Muscle of arm (tissue), 14 donors: ENCODE measurements around the gene CASP3. TPM values are rescaled to one million over a fixed set of nuclear protein-coding genes. Genes with fewer than 3 reads are reported as not detected.

Experiments
- DNase-seq: peaks from one replicate; pipeline ENCODE4 v3.0.0-alpha.2; 2013
- long read RNA-seq, 11 donors: transcript quantifications; one replicate each; lab custom pipeline, GENCODE V29; 2026
- polyA plus RNA-seq, 12 donors: library from polyadenylated mRNA; unstranded; fragments of 120-200 nt; gene quantifications; one replicate each; pipeline ENCODE4 v1.2.1, GENCODE V29; 2013; ENCODE audit not compliant: insufficient read length in 12 of 12

Gene CASP3
- 10 to 100 TPM in 11 of 12 donors, not detected in 1; 28.5 to 59.4 (median 51.7) TPM for polyA plus RNA-seq
- long read RNA-seq, donor 1, transcript CASP3-206 (7 exons, 2,540 nt): major isoform, 13 of 33 reads
- long read RNA-seq, donor 1, transcript CASP3-201 (8 exons, 2,673 nt): minor isoform, 5 of 33 reads
- long read RNA-seq, donor 1, partial matches to known transcripts: 15 of 33 reads
- long read RNA-seq, donor 1, other reads (novel, unspliced or antisense): 0 of 33 reads
- long read RNA-seq, donor 2, transcript CASP3-206 (7 exons, 2,540 nt): major isoform, 41 of 44 reads
- long read RNA-seq, donor 2, partial matches to known transcripts: 0 of 44 reads
- long read RNA-seq, donor 2, other reads (novel, unspliced or antisense): 0 of 44 reads
- long read RNA-seq, donor 3, transcript CASP3-206 (7 exons, 2,540 nt): major isoform, 13 of 14 reads
- long read RNA-seq, donor 3, partial matches to known transcripts: 0 of 14 reads
- long read RNA-seq, donor 3, other reads (novel, unspliced or antisense): 0 of 14 reads
- long read RNA-seq, donor 4, transcript CASP3-206 (7 exons, 2,540 nt): major isoform, 5 of 5 reads
- long read RNA-seq, donor 4, partial matches to known transcripts: 0 of 5 reads
- long read RNA-seq, donor 4, other reads (novel, unspliced or antisense): 0 of 5 reads
- long read RNA-seq, donor 5, transcript CASP3-206 (7 exons, 2,540 nt): major isoform, 26 of 32 reads
- long read RNA-seq, donor 5, transcript CASP3-201 (8 exons, 2,673 nt): minor isoform, 6 of 32 reads
- long read RNA-seq, donor 5, partial matches to known transcripts: 0 of 32 reads
- long read RNA-seq, donor 5, other reads (novel, unspliced or antisense): 0 of 32 reads
- long read RNA-seq, donor 6, transcript CASP3-206 (7 exons, 2,540 nt): major isoform, 9 of 10 reads
- long read RNA-seq, donor 6, partial matches to known transcripts: 0 of 10 reads
- long read RNA-seq, donor 6, other reads (novel, unspliced or antisense): 0 of 10 reads
- long read RNA-seq, donor 7, transcript CASP3-206 (7 exons, 2,540 nt): major isoform, 13 of 14 reads
- long read RNA-seq, donor 7, partial matches to known transcripts: 0 of 14 reads
- long read RNA-seq, donor 7, other reads (novel, unspliced or antisense): 0 of 14 reads
- long read RNA-seq, donor 8, transcript CASP3-206 (7 exons, 2,540 nt): major isoform, 21 of 26 reads
- long read RNA-seq, donor 8, partial matches to known transcripts: 0 of 26 reads
- long read RNA-seq, donor 8, other reads (novel, unspliced or antisense): 0 of 26 reads
- long read RNA-seq, donor 9, transcript CASP3-206 (7 exons, 2,540 nt): major isoform, 6 of 6 reads
- long read RNA-seq, donor 9, partial matches to known transcripts: 0 of 6 reads
- long read RNA-seq, donor 9, other reads (novel, unspliced or antisense): 0 of 6 reads
- long read RNA-seq, donor 10, transcript CASP3-206 (7 exons, 2,540 nt): major isoform, 10 of 12 reads
- long read RNA-seq, donor 10, partial matches to known transcripts: 0 of 12 reads
- long read RNA-seq, donor 10, other reads (novel, unspliced or antisense): 0 of 12 reads
- long read RNA-seq, donor 11, transcript CASP3-206 (7 exons, 2,540 nt): major isoform, 12 of 13 reads
- long read RNA-seq, donor 11, partial matches to known transcripts: 0 of 13 reads
- long read RNA-seq, donor 11, other reads (novel, unspliced or antisense): 0 of 13 reads

DNA sequence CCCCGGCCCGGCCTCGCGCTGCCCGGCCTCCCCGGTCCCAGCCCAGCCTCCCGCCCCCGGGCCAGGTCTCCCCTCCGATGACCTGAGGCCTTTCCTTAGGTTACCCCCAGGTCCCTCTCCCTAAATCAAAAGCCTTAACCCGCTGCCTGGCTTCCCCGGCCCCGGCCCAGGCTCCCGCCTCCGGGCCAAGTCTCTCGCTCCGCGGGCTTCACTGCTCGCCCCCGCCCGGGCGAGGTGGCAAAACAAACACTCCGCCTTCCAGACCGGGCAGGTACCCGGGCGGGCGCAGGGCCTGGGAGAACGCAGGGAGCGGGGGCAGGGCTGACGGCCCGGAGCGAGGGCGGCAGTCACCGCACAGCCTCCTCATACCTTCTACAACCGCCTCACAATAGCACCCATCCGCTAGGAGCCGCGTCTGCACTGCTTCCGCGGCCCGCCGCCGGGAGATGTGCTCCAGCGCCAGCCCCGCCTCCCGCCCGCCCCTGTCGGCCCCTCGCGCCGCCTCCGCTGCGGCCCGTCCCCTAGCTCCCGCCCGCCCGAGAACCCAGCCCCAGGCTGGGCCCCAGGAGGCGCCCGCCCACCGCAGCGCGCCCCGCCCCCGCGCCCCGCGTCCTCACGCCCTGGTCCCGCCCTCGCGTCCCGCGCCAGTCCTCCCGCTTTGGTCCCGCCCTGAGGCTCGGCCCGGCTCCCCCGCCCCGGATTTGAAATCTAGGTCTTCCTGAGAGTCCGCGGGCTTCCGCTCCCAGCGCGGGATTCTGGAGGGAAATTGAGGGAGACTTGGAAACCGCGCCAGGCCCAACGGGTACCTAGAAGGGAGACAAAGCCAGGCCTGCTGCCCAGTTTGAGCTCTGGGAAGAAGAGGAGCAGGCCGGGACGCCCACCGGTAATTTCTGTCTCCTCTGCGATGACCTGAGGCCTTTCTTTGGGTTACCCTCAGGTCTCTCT is at the start of gene CASP3, which contains the start of gene PRIMPOL:
TSS of gene CASP3 (minus strand) at position 422 of the 945 bp plus-strand sequence. CDS start 10,994 bp downstream, outside the sequence.
TSS of gene PRIMPOL (plus strand) at position 713 of the 945 bp plus-strand sequence. CDS start 7,403 bp downstream, outside the sequence.
- DNase-seq: peak; percentile 93

GRCh38 chr4:184697956-184698355 is 48.7 kb upstream of the CASP3 start:
- no peak for DNase-seq

- no peak for DNase-seq
Measured at GRCh38 chr4:184695178-184695896, 46.1 kb upstream of the CASP3 start.

DNA sequence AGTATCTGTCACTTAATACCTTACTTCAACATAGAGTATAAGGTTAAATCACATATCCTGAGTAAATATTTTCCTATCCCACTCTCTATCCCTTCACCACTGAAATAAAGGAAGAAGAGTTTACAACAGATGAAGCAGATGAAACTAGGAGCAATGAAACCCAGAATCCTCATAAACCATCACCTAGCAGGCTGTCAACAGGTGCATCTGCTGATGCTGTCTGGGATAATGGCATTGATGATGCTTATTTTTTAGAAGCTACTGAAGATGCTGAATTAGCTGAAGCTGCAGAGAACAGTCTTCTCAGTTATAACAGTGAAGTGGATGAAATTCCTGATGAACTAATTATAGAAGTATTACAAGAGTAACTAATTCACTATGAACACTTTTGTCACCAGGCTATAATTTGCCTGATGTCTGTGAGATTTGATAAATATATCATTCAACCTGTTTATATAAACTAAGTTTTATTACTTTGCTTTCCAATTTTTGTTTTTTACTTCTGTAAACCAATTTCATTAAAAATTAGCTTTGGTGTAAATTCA is 45.2 kb upstream of the CASP3 start:
- no peak for DNase-seq

DNA sequence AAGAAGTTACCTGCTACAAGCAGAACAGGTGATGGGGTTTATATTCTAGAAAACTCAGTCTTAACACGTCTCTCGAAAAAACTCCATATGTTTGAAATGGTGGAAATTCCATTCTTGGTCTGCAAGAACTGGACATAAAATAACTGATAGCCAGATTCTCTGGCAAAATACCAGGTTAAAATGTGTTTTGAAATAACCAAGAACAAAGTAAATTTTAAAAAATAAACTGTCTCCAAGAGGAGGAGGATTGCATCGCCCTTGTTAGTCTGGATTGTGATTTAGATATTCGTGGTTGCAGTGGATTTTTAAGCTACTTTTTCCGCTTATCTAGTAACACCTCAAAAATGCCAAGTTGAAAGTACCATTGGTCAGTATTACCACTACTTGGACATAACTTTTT is 43.8 kb upstream of the CASP3 start:
- no peak for DNase-seq

GRCh38 chr4:184689681-184690080 is 40.4 kb upstream of the CASP3 start:
- no peak for DNase-seq

DNA sequence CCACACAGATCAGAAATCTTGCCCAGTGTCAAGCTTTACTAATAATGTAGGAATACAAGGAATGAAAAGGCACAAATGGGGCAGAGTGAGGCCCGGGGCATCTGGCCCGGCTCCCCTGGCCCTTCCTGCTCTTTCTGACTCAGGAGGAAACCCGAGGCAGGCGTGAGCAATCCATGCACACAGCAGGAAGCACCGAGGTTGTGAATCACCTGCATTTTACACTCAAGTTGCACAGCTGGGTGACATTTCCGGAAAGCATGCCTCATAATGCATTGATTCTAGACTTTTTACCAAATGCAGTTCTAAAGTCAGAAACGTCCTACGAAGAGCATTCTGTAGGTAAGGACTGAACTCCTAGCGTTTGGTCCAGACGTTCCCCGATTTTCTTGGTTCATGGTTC is 39.2 kb upstream of the CASP3 start:
- DNase-seq: no peak

DNA sequence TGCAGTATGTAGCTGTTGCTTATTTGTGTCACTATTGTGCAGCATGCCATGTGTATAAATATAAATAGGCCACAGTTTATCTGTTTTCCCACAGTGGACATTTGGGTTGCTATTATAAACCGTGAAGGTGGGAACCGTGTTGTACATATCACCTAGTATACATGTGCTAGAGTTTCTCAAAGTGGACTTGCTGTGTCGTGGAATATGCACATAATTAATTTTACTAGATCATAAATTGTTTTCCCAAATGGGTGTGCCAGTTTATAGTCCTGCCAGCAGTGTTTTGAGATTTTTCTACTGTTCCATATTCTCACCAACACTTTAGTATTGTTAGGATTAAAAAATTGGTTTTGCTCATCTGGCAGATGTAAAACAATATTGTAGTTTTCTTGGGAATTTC is 38.8 kb upstream of the CASP3 start:
- DNase-seq: no peak

DNA sequence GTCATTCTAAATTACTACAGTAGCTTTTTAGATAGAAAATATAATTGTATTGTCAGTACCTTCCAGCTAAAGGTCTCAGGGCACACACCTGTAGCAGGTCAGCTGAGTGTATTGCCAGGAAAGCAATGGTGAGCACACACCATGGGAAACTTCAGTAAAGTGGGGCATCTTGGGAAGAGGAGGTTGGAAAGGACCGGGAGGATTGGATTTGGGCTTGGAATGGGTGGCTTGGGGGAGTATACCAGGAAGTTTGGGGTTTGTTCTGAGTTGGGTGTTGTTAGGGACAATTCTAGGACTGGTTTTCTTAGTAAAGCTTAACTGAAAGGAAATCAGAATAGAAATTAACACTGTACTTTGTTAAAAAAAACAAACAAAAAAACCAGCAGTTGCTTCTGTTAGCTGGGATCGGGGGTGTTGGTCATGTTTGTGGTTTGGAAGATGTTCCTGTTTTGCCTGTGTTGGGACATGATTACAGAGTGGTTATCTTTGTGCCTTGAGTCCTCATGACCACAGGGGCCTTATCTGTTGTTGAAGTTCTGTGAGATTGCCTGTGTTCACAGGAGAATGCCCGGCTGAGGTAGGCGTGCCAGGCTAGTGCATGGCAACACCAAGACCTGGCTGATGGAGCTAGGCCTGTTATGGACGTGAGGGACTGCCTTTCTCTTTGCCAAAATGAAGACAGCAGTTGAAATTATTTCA is 35.4 kb upstream of the CASP3 start:
- DNase-seq: no peak

- no peak for DNase-seq
Measured at GRCh38 chr4:184681916-184682315, 32.7 kb upstream of the CASP3 start.

DNA sequence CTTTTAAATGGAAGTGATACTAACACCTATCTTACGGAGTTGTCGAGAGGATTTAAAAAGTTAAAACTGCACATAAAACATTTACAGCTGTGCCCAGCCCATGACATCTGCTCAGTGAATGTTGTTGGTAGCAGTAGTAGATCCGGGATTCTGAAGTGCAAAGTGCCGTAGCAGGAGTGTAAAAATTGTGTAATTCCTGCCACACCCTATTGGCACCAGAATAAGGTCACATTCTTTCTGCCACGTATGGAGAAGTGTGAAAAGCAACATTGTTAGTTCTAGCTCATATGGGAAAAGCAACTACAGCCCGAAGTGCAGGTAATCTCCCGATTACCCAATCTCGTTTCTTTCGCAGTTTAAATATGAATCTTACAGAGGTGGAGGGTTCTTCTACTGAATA is 31.5 kb upstream of the CASP3 start:
- no peak for DNase-seq

GRCh38 chr4:184675821-184676492 is 26.7 kb upstream of the CASP3 start:
- no peak for DNase-seq

DNA sequence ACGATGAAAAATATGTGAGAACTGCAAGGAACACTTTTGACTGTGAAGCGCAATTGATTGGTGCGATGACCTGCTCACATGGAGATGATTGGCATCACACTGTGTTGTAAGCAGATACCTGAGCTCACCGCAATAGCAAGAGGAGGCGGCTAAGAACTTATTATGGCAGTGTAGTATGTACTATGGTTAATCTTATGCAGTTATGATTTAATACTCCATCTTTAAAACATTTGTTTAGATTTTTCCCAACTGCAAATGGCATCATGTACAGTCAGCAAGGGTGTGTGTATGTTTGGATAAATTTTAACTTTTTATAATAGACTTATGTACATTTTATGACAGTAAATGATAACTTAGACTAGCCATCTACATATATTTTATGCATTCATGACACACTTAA is 25.8 kb upstream of the CASP3 start:
- no peak for DNase-seq

DNA sequence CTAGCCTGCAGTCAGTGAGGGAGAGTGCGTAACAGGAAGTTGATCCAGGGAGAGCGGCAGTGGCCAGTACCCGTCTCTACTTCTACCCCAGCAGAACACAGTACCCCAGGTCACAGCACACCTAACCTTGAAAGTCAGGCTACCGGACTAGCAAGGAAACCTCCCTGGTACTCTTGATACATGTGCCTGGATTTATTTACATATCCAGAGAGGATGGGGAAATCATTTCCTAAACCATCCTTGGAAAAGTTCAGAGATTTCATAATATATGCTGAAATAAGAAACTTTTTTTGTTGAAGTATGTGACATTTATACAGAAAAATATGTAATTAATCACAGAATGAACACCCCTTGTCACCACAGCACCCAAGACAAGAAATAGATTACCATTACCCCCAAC is 24.8 kb upstream of the CASP3 start:
- DNase-seq: no peak

DNA sequence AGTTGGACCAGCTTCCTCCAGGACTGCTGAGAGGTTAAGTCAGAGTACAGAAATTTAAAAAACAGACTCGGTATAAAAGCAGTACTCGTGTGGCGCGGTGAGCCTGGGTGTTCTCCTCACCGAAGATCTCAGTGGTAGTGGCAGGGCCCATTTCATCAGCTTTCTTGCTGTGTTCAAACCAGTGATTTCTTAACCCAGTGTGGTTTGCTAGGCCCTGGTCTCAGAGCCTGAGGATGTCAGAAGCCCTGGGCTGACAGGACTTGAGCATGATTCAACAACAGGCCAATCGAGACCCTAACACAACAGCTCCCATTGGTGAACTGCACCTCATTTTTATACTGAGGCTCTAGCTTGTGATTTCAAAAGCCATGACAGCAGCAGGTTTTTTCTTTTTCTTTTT is 23.5 kb upstream of the CASP3 start:
- DNase-seq: no peak

DNA sequence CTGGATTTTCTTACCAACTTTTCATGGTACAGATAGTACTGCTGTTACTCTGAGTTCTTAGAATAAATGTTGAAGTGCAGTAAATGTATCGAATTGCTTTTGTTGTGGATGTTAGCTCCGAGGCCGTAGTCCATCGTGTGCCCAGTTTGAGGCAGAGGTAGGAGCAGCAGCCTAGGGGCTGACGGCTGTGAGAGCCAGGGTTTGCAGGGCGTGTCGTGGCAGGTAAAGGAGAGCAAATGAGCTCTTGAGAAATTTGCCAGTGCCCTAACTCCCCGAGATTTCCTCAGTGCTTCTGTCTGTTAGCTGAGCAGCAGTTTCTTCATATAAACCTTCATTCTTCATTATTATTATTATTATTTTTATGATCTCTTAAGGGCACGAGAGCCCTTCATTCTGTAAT is 21.9 kb upstream of the CASP3 start:
- no peak for DNase-seq

GRCh38 chr4:184669251-184669650 is 20.0 kb upstream of the CASP3 start:
- no peak for DNase-seq
